ENCODE data around the gene IL5.
"Not testable (repeated sequence)": the region's sequence is repeated elsewhere in the genome, so short reads cannot be mapped to it uniquely, and the experiment has no call there.

The IL5 gene

DNA sequence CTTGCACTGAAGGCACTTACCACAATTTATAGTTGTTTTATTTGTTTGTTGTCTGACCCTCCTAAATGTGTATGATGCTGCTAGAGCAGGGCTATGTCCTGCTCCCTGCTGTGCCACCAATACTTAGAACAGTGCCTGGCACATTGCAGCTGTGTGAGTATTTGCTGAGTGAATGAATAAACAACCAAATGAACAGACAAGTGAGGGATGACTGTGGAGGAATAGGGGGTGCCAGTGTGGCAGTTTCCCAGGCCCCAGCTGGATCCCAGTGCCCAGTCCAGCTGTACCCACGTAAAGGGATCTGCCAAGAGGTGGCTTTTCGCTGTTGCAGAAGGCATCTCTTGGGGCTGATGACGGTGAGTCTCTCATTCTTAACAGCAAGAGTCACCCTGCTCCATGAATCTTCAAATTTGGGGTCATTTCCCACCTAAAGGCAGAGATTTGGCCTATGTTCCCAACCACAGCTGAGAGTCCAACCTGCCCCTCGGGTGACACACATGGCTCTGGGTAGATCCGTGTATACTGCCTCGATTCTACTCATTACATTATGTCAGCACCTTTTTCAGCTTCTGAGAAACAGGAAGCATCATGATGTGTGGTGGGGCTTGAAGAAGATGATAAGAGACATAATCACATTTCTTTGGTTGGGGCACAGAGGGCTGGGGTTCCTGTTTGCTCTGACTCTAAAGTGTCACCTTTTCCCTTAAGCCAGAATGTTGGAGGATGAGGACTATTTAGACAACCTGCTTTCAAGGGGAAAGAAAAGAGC, 14.3 kb downstream of the IL5 start:
- DNase-seq (ENCODE audit: low read depth): no peak

DNA sequence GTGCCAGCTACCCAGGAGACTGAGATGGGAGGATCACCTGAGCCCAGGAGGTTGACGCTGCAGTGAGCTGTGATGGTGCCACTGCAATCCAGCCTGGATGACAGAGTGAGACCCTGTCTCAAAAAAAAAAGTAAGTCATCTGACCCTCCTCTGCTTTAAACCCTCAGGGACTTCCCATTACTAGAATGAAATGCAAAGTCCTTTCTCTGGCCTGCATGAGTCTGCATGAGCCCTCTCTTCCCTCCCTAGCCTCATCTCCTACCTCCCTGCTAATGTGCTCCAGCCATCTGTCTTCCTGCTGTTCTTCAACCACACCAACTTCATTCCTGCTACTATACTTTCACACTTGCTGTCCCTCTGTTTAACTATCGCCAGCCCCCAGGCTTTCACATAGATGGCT, 15.3 kb downstream of the IL5 start:
- no peak for DNase-seq (ENCODE audit: low read depth)

DNA sequence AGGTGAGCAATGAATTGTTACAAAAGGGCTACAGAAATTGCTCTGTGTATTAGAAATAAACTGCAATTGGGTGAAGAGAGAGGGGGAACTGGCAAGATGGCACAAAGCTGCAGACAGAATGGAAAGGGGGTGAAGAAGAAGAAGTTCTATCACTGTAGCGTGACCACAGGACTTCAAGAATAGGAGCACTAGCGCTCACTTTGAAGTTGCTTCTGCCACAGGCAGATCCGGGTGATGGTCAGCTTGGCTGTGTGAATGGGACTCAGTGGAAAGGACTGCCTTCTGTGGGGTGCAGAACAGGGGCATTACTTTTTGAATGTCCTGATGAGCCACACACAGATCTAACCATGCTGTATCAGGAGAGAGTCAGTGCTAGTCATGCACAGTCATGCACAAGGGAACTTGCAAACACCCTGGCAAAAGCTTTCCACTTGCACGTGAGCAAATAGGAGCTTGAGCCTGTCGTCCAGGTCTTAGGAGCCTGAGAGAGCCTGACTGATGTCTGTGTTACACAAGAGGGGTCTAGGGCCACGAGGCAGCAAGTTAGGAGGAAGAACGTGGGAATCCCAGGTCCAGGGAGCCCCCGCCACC, 16.3 kb downstream of the IL5 start:
- no peak for DNase-seq (ENCODE audit: low read depth)

DNA sequence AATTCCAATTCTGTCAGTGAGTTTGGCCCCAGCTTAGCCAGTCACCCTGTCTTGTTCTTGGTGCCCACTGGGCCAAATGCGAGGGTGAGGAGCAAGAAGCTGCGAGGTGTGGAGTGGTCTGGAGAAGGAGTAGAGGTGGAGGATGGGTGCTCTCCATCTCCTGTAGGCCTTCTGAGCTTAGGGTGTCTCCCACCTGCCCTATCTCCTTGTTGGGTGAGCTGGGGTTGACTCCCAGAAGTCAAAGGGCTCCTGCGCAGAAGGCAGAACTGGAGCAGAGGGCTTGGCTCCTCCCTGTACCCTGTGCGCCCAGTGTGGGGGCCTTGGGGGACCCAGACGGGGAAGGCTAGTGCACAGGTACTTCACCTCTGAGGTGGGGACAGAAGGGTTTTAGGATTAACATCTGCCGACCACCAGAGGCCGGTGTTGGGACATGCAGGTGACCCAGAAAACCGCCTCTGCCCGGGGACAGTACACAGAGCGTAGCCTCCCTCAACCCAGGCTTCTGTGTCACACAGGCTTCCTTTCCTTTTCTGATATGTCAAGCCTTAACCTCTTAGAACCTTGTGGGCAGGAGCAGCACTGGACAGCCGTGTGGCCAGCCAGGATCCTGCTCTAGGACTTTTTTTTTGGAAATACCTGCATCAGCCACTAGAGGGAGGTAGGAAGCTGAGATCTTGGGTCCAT, 16.9 kb downstream of the IL5 start:
- DNase-seq (ENCODE audit: low read depth): no peak

DNA sequence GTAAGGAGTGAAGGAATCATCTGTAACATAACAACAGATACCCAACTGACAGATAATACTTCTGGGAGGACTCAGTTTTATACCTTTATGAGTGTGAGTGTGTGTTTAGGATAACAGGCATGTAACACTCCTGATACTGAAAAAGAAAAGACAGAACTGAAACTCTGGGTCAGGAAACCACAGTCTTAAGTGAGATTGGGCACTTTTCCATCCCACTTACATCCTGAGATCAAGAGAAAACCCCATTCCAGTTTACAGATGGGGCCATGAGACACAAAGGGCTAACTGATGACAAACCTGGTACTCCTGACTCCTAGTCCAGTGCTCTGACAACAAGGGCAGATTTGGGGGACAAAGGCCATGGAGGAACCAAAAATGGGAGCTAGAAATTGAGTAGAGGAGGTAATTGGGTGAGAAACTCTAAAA, 18.0 kb downstream of the IL5 start:
- DNase-seq (ENCODE audit: low read depth): no peak

DNA sequence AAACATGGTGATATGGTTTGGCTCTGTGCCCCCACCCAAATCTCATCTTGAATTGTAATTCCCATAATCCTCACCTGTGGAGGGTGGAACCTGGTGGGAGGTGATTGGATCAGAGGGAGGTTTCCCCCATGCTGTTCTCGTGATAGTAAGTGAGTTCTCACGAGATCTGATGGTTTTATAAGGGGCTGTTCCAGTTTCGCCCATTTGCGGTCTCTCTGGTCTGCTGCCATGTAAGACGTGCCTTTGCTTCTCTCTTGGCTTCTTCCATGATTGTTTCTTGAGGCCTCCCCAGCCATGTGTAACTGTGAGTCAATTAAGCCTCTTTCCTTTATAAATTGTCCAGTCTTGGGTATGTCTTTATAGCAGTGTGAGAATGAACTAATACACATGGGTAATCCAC, 18.4 kb downstream of the IL5 start:
- not testable (repeated sequence) for DNase-seq (ENCODE audit: low read depth)

DNA sequence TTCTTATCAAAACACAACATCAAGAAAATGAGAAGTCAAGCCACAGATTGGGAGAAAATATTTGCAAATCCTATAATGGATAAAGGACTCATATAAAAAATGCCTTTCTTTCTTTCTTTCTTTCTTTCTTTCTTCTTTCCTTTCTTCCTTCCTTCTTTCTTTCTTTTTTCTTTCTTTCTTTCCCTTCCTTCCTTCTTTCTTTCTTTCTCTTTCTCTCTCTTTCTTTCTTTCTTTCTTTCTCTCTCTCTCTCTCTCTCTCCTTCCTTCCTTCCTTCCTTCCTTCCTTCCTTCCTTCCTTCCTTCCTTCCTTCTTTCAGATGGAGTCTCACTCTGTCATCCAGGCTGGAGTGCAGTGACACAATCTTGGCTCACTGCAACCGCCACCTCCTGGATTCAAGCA, 21.3 kb downstream of the IL5 start:
- DNase-seq (ENCODE audit: low read depth): not testable (repeated sequence)

DNA sequence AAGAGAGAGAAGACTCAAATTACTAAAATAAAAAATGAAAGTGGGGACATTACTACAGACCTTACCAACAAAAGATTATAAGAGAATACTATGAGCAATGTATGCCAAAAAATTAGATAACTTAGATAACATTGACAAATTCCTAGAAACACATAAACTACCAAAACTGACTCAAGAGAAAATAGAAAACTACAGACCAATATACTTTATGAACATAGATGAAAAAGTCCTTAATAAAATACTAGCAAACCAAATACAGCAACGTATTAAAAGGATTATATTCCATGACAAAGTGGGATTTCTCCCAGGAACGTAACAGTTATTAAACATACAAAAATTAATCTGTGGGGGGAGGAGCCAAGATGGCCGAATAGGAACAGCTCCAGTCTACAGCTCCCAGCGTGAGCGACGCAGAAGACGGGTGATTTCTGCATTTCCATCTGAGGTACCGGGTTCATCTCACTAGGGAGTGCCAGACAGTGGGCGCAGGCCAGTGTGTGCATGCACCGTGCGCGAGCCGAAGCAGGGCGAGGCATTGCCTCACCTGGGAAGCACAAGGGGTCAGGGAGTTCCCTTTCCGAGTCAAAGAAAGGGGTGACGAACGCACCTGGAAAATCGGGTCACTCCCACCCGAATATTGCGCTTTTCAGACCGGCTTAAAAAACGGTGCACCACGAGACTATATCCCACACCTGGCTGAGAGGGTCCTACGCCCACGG, 29.5 kb downstream of the IL5 start:
- DNase-seq (ENCODE audit: low read depth): not testable (repeated sequence)

DNA sequence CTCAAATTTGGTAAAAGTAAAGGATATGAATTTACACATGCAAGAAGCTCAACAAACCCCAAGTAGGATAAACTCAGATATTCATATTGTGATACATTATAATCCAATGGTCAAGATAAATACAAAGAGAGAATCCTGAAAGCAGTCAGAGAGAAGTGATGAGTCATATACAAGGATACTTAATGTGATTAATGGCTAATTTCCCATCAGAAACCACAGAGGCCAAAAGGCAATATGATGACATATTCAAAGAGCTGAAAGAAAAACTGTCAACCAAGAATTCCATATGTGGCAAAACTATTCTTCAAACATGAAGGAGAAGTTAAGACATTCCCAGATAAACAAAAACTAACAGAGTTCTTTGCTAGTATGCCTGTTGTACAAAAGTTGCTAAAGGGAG, 33.2 kb downstream of the IL5 start:
- no peak for DNase-seq (ENCODE audit: low read depth)

DNA sequence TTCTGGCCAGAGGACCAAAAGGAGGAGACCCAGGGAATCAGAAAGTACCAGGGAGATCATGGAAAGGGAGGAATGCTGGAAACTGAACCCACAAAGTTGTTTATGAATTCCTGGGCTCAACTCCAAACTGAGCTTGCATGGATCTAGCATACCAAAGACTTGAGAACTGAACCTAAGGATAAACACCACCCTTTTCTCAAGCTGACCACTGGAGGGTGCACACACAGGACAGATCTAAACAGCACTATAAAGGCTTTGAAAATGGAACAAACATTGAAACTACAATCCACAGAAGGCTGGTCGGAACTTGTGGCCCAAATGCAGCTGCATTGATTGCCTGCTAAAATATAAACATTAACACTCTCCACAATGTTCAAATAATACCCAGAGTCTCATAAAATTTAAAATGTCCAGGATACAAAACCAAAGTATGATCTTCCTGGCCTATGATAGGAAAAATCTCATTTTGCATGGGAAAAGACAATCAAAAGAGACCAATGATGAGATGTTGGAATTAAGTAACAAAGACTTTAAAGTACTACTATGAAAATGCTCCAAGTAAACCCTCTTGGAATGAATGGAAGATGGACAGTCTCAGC, 37.1 kb downstream of the IL5 start:
- no peak for DNase-seq (ENCODE audit: low read depth)

DNA sequence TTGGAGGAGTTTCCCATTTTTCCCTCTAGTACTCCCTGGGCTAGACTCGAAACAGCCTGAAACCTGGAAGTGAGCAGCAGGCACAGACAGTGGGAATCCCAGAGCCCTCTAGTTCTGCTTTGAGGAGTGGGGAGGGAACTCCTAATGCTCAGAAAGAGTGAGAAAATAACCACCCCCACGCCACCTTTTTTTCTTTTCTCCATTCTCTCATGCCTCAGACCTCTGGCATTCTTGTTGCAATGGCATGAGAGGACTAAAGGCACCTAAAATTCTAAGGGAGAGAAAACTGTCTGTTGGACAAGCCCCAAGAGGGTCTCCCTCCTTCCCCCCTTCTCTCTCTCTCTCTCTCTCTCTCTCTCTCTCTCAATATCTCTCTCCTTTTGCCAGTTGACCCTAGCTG, 37.7 kb downstream of the IL5 start:
- DNase-seq (ENCODE audit: low read depth): no peak

DNA sequence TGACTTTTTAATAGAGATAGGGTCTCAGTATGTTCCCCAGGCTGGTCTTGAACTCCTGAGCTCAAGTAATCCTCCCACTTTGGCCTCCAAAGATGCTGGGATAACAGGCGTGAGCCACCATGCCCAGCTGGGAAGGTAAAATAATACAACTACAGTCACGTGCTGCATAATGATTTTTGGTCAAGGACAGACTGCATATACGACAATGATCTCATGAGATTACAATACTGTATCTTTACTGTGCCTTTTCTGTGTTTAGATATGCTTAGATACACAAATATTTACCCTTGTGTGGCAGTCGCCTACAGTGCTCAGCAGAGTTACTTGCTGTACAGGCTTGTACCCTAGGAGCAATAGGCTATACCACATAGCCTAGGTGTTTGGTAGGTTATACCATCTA, 38.6 kb downstream of the IL5 start:
- no peak for DNase-seq (ENCODE audit: low read depth)

DNA sequence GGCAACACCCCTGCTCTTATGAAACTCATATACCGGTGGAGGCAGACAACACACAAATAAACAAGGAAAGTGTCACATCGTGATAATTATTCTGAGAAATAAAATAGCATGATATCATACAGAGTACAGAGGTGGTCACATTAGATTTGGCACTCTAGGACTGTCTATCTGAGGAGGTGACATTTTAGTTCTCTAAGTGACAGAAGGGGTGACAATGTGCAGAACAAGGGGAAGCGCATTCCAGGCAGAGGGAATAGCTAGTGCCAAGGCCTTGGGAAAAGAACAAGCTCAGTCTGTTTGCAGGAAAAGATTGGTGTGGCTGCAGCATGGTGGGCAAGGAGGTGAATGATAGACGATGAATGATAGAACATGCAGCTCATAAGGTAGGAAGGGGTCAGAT, 40.1 kb downstream of the IL5 start:
- no peak for DNase-seq (ENCODE audit: low read depth)

DNA sequence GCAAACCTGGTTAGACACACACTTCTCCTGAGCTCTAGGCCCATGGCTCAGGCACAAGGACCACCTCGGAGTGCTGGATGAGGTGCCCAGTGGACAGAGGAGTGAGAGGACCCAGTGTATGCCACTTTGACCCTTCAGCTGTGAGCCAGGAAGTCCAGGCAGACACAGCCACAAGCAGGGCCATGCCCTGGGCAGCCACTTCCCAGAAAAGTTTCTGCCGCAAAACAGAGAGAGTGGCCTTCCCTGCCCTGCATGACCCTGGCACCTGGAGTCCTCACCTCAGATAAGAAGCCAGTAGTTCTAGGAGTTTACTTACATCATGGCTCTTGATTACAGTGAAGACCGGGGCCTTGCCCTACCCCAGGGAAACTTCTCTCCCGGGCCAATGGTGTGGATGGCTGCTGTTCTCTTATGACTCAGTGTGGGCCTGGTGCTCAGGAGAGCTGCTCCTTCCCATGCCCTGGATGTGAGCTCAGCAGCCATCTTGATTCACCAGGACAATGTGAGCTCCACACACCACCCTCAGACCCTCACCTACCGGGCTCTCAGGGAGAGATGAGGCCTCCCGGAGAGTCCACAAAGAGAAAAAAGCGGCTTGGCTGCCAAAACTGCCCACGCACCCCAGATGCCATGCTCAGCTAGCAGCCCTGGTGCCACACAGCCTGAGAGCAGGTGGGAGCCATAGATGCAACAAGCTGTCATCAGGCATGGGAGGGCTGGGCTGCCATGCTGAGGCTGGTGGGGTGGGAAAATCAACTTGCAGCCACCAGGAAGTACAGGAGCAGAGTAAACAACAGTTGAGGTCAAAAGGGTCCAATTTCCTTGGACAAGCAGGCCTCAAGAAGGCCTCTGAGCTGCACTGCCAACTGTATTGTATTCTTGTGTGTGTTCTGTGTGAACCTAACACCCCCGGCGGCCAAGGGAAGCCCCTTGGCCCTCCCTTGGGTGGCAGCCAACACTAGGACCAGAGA, 41.1 kb downstream of the IL5 start:
- no peak for DNase-seq (ENCODE audit: low read depth)

DNA sequence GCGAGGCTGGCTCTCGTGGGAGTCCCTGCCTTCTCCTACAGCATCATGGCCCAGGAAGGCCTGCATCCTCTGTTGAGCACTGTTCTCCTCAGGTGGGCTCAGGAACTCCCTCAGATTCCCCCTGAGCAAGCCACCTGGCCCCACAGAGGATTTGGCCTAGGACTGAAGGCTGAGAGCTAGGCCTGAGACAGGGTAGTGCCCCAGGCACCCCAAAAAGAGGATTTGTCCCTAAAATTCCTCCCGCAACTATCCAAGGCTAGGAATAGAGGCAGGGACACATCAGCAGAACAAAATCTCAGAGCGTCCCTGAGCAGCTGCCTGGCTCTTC, 41.7 kb downstream of the IL5 start:
- no peak for DNase-seq (ENCODE audit: low read depth)

DNA sequence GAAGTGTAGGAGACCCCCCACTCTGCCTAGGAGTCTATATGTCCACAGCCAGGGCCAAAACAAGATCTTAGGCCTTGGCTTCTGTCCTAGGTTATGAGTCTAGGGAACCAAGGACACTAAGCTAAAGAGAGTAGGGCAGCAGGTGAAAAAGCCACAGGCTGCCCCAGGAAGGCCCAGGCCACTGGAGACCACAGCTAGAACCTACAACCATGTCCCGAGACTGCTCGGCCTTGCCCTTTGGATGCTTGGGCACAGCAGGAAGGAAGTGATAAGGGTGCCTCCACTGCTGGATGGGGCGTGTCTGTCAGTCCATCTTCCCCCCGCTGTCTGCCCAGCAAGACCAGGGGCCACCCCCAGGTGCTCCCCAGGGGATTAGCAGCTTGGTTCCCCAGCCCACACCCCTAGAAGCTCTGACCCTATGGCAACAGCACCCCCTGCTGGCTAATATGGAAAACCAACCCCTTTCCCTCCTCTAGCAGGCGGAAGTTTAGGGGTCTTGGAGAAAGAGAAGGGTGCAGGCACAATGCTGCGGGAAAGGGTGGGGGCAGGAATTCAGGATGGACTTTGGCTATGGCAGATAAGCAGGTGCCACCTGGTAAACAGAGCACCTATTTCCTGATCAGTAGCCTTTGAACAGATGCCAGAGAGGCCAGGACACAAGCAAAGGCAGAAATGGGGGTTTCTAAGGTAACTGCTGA, 42.2 kb downstream of the IL5 start:
- DNase-seq (ENCODE audit: low read depth): no peak

DNA sequence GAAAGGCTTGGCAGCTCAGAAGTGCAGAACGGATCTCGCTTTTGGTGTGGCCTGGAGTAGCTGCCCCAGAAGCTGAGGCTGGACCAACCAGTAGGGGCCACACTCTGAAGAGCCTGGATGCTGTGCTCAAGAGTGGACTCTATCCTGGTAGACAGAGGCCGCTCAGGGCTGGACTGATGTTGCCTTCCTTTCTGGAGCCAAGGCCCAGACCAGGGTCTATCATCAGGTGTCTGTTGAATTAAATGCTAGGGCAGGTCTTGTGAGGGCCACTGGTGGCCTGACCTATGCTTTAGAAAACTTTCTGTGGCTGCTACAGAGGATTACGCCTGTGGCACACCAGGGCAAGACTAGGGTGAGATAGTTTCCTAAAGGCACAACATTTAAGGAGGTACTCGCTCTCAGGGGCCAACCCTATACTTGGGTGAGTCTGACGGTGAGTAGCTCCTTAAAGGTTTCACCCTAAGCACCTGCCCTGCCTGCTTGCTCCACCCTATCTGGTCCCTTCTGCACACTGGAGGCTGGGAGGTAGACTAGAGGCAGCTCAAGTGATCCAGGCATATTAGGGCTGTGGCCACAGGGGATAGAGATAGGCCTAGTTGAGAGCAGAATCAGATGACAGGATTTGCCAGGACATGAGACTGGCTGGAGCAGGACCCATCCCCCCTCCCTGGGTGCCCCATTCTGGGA, 42.9 kb downstream of the IL5 start:
- no peak for DNase-seq (ENCODE audit: low read depth)

DNA sequence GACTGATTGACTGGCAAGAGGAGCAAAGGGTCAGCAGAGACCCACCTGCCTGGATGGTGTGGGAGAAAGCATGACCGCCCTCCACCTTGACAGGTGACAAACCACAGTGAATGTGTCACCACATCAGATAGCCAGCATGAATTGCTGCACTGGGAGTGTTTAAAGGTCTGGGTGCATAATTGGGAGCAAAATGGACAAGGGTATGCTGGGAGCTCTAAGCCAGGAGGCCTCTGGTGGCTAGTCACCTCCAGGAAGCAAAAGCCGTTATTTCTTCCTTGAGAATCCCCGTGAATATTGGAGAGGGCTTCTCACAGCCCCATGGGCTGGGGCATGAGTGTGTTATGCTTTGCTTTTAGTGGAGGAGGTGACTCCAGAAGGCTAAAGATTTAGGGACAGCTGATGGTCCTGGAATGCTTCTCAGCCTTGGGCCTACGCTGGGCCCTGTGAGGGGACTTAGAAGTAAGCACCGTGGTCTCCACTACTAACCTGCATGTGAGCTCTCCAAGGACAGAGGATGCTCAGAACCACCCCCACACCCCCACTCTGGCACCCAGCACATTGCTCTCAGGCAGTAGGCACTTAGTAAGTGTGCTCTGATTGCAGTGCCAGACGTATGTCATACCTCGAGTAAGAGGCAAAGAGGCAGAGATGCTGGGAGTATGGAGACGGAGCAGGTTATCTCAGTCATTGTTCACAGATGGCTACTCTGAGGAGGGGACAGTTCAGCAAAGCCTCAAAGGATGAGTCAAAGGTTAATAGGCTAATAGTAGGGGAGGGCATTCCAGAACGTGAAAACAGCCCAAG, 43.7 kb downstream of the IL5 start:
- DNase-seq (ENCODE audit: low read depth): no peak

DNA sequence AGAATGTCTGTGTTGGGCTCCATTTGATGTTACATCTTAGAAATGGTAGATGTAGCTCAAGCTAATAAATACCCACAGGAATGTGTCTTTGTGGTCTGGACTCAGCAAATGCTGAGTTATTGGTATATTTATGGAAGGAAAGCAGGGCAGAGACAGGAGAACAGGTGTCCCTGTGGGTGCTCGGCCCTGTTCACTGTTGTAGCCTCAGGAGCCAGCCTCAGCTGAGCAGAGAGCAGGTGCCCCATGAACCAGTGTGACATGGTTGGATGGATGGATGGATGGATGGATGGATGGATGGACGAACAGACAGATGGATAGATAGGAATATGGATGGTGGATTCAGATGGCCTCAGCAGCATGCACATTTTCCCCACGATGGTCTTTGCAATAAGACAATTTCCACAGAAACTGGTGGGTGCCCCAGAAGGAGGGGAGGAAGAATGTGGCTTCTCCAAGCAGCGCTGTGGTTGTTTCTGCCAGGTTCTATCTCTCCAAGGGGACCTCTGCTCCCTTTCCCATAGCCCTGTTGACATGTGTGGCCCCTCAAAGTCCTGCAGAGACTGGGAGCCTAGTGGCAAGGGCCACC, 44.5 kb downstream of the IL5 start:
- DNase-seq (ENCODE audit: low read depth): no peak
